HT-29 (cell line): ENCODE results near the gene LRRN1. TPM values are rescaled to one million over a fixed set of nuclear protein-coding genes. Genes with fewer than 3 reads are reported as not detected.
"Not testable (repeated sequence)": the region's sequence is repeated elsewhere in the genome, so short reads cannot be mapped to it uniquely, and the experiment has no call there.

Source experiments
- DNase-seq: peaks from one replicate; pipeline ENCODE4 v3.0.0-alpha.2; 2015; ENCODE audit warnings: low spot score
- total RNA-seq: library from RNA; depleted of rRNA; stranded (reverse); fragments of >200 nt; shearing (Covaris generic); gene quantifications from 2 replicates; pipeline ENCODE4 v1.2.3, GENCODE V29; 2014

Gene LRRN1
- total RNA-seq, 1 experiment from 2014 or later = 0.92 TPM

- DNase-seq = no peak
Observed at GRCh38 chr3:3806856-3807255, 7.6 kb downstream of the LRRN1 start.

- no peak for DNase-seq
Observed at GRCh38 chr3:3813013-3813412, 13.8 kb downstream of the LRRN1 start.

- no peak for DNase-seq
Observed at GRCh38 chr3:3815206-3815605, 16.0 kb downstream of the LRRN1 start.

GRCh38 chr3:3816034-3816433, 16.8 kb downstream of the LRRN1 start:
- no peak for DNase-seq

GRCh38 chr3:3817865-3818264, 18.6 kb downstream of the LRRN1 start:
- no peak for DNase-seq

GRCh38 chr3:3821777-3822176, 22.5 kb downstream of the LRRN1 start:
- DNase-seq = no peak

GRCh38 chr3:3825035-3825434, 25.8 kb downstream of the LRRN1 start:
- DNase-seq = no peak

- DNase-seq = no peak
Observed at GRCh38 chr3:3826521-3826920, 27.3 kb downstream of the LRRN1 start.

GRCh38 chr3:3827111-3827510, 27.9 kb downstream of the LRRN1 start:
- DNase-seq = no peak

- not testable (repeated sequence) for DNase-seq
Observed at GRCh38 chr3:3828417-3828816, 29.2 kb downstream of the LRRN1 start.

- no peak for DNase-seq
Observed at GRCh38 chr3:3836845-3837244, 37.6 kb downstream of the LRRN1 start.

- no peak for DNase-seq
Observed at GRCh38 chr3:3842356-3842755, 43.1 kb downstream of the LRRN1 start.

- DNase-seq = peak; percentile 2
Observed at GRCh38 chr3:3847994-3848922, 49.0 kb downstream of the LRRN1 start.

GRCh38 chr3:3848923-3849275, 49.7 kb downstream of the LRRN1 start:
- DNase-seq = no peak

- no peak for DNase-seq
Observed at GRCh38 chr3:3851621-3852323, 52.5 kb downstream of the LRRN1 start.

GRCh38 chr3:3853544-3853943, 54.3 kb downstream of the LRRN1 start:
- DNase-seq = no peak

- DNase-seq = no peak
Observed at GRCh38 chr3:3855056-3855455, 55.8 kb downstream of the LRRN1 start.

- no peak for DNase-seq
Observed at GRCh38 chr3:3860235-3860634, 61.0 kb downstream of the LRRN1 start.

- DNase-seq = no peak
Observed at GRCh38 chr3:3862534-3862933, 63.3 kb downstream of the LRRN1 start.

- DNase-seq = no peak
Observed at GRCh38 chr3:3875491-3875890, 76.3 kb downstream of the LRRN1 start.

GRCh38 chr3:3881050-3881449, 81.8 kb downstream of the LRRN1 start:
- no peak for DNase-seq

GRCh38 chr3:3887311-3887710, 88.1 kb downstream of the LRRN1 start:
- not testable (repeated sequence) for DNase-seq

GRCh38 chr3:3893590-3893989, 94.4 kb downstream of the LRRN1 start:
- no peak for DNase-seq
